Endodermal cell (in vitro differentiated cells): ENCODE data around the gene SLC28A1. TPM values are rescaled to one million over a fixed set of nuclear protein-coding genes. Genes with fewer than 3 reads are reported as not detected.
A peak's percentile ranks its signal among the peaks of the same experiment; 100 is the strongest.

Experiments
- DNase-seq: peaks from one replicate; pipeline ENCODE4 v3.0.0-alpha.2; 2017
- H3K27ac ChIP-seq: 2 replicates; pipeline ENCODE4 v1.5.1; 2013; ENCODE audit warnings: mild to moderate bottlenecking, low read depth, low read length, moderate library complexity
- H3K27me3 ChIP-seq: 2 replicates; pipeline ENCODE4 v1.6.1; 2013; ENCODE audit warnings: mild to moderate bottlenecking, low read length, moderate library complexity; ENCODE audit not compliant: insufficient read depth, control insufficient read depth, poor library complexity, severe bottlenecking
- H3K36me3 ChIP-seq: 2 replicates; pipeline ENCODE4 v1.7.0; 2013; ENCODE audit warnings: mild to moderate bottlenecking, low read length, moderate library complexity; ENCODE audit not compliant: control insufficient read depth, insufficient read depth
- H3K4me1 ChIP-seq: one replicate; pipeline ENCODE4 v1.7.0; 2013; ENCODE audit warnings: low read length; ENCODE audit not compliant: control insufficient read depth, insufficient read depth
- H3K4me3 ChIP-seq: 2 replicates; pipeline ENCODE4 v1.5.1; 2013; ENCODE audit warnings: mild to moderate bottlenecking, low read length, moderate library complexity
- H3K9ac ChIP-seq: 2 replicates; pipeline ENCODE4 v1.6.1; 2013; ENCODE audit warnings: mild to moderate bottlenecking, low read length, moderate library complexity; ENCODE audit not compliant: poor library complexity, severe bottlenecking; ENCODE audit errors: extremely low read depth
- H3K9me3 ChIP-seq: 2 replicates; pipeline ENCODE4 v1.6.1; 2013; ENCODE audit warnings: mild to moderate bottlenecking, low read length, moderate library complexity; ENCODE audit not compliant: control insufficient read depth
- H3K27ac Mint-ChIP-seq: 2 replicates; pipeline ENCODE4 v1.8.0; 2020; ENCODE audit warnings: mixed read lengths
- H3K27me3 Mint-ChIP-seq: 2 replicates; pipeline ENCODE4 v1.8.0; 2021; ENCODE audit warnings: mild to moderate bottlenecking, mixed read lengths; ENCODE audit not compliant: insufficient read depth
- H3K36me3 Mint-ChIP-seq: 2 replicates; pipeline ENCODE4 v1.8.0; 2020; ENCODE audit warnings: low read depth, mixed read lengths
- H3K4me1 Mint-ChIP-seq: 2 replicates; pipeline ENCODE4 v1.8.0; 2020; ENCODE audit warnings: mixed read lengths
- H3K4me3 Mint-ChIP-seq: 2 replicates; pipeline ENCODE4 v1.8.0; 2020; ENCODE audit warnings: mild to moderate bottlenecking, moderate library complexity, mixed read lengths
- H3K9me3 Mint-ChIP-seq: 2 replicates; pipeline ENCODE4 v1.8.0; 2020; ENCODE audit warnings: mild to moderate bottlenecking, mixed read lengths
- WGBS, 2 experiments: methylation state at CpG; one replicate each; pipeline versions ENCODE4 v1.1.5 to v1.1.7; 2013; ENCODE audit warnings: missing lambda C conversion rate in 2 of 2, mixed read lengths in 1 of 2; ENCODE audit not compliant: insufficient coverage in 1 of 2, insufficient read length in 1 of 2; 5-methylcytosine and 5-hydroxymethylcytosine counted together
- total RNA-seq, 2 donors: library from RNA; stranded (reverse); fragmentation: NEBNext Ultra II Directional in 1 of 2; extraction: Animal tissue kit (Norgen Biotek cat#: 25700) in 1 of 2; gene quantifications; 2 replicates in 1 of 2; 3 replicates in 1 of 2; pipeline ENCODE4 v1.2.1, GENCODE V29; 2021
- TF ChIP-seq, protein P1 (sequence below): fragments of 200-600 bp; sonication (generic); conservative IDR thresholded peaks from 2 replicates; pipeline ENCODE4 v1.5.0; 2021; ENCODE audit warnings: antibody characterized with exemption, mild to moderate bottlenecking

SLC28A1 gene
- total RNA-seq, 2 donors from 2014 or later: not detected

DNA sequence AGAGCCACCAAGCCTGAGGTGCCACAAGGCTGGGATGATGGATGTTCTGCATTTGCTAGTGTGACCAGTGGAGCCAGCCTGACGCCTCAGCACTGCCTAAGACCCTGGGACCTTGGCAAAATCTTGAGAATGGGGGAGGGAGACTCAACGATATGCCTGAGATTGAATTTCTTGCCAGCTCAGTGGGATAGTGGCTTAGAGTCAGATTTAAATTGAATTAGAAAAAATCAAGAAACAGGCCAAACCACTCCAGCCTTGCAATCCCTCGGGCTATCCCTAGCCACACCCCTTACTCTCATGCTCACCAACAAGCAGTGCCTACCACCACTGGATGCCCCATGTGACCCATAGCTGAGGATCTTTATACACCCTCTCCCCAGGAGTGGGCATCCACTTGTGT is 78.5 kb downstream of the SLC28A1 start:
- H3K9me3 Mint-ChIP-seq: peaks cover 20% of the 10 kb centered on the region
- no peak overlapping the region for H3K9ac ChIP-seq
- H3K27ac ChIP-seq: no peak overlapping the region
- H3K36me3 ChIP-seq: no peaks in the 10 kb centered on the region
- H3K27ac Mint-ChIP-seq: no peak overlapping the region
- no peak overlapping the region for H3K4me3 ChIP-seq
- peaks cover 9% of the 10 kb centered on the region for H3K27me3 Mint-ChIP-seq
- no peak overlapping the region for H3K4me3 Mint-ChIP-seq
- peaks cover 2% of the 10 kb centered on the region for H3K36me3 Mint-ChIP-seq
- TF ChIP-seq, protein P1, sequence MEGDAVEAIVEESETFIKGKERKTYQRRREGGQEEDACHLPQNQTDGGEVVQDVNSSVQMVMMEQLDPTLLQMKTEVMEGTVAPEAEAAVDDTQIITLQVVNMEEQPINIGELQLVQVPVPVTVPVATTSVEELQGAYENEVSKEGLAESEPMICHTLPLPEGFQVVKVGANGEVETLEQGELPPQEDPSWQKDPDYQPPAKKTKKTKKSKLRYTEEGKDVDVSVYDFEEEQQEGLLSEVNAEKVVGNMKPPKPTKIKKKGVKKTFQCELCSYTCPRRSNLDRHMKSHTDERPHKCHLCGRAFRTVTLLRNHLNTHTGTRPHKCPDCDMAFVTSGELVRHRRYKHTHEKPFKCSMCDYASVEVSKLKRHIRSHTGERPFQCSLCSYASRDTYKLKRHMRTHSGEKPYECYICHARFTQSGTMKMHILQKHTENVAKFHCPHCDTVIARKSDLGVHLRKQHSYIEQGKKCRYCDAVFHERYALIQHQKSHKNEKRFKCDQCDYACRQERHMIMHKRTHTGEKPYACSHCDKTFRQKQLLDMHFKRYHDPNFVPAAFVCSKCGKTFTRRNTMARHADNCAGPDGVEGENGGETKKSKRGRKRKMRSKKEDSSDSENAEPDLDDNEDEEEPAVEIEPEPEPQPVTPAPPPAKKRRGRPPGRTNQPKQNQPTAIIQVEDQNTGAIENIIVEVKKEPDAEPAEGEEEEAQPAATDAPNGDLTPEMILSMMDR: no peak
- H3K9me3 ChIP-seq: peaks cover 8% of the 10 kb centered on the region
- peaks cover 23% of the 10 kb centered on the region for H3K4me1 Mint-ChIP-seq
- peaks cover 6% of the 10 kb centered on the region for H3K4me1 ChIP-seq
- DNase-seq: no peak
- H3K27me3 ChIP-seq: no peaks in the 10 kb centered on the region
- 94 to 97% methylated on average over 2 to 3 of the region's 3 CpGs for WGBS, 2 experiments

DNA sequence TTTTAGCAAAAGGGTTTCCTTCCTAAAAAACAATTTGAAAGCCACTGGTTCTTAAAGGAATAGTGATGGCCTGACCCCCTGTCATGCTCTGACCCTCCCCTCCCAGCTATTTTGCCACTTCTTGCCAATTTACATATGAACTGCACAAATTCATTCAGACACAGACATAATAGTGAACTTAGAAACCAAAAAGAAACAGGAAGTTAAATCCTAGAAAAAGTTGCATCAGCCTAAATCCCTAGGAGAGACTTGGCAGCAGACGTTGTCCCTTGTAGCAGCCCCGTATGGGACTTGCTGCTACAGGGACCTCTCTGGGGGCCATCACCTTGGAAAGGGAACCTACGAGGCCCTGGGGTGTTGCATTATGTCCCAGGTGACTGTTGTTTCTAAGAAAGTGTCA is 82.9 kb downstream of the SLC28A1 start:
- Histone ChIP-seq H3K27ac (no peak overlapping the region), H3K9me3 (peaks cover 9% of the 10 kb centered on the region), H3K36me3 (no peaks in the 10 kb centered on the region), H3K27me3 (no peaks in the 10 kb centered on the region), H3K9ac (no peak overlapping the region), H3K4me1 (no peaks in the 10 kb centered on the region), H3K4me3 (no peak overlapping the region)
- H3K27ac Mint-ChIP-seq: no peak overlapping the region
- TF ChIP-seq, protein P1: no peak
- no peak overlapping the region for H3K4me3 Mint-ChIP-seq
- peaks cover 1% of the 10 kb centered on the region for H3K4me1 Mint-ChIP-seq
- peaks cover 2% of the 10 kb centered on the region for H3K36me3 Mint-ChIP-seq
- H3K27me3 Mint-ChIP-seq: peaks cover 16% of the 10 kb centered on the region
- no peak for DNase-seq
- 85 to 92% methylated on average over 2 to 3 of the region's 3 CpGs for WGBS, 2 experiments
- H3K9me3 Mint-ChIP-seq: peaks cover 24% of the 10 kb centered on the region

DNA sequence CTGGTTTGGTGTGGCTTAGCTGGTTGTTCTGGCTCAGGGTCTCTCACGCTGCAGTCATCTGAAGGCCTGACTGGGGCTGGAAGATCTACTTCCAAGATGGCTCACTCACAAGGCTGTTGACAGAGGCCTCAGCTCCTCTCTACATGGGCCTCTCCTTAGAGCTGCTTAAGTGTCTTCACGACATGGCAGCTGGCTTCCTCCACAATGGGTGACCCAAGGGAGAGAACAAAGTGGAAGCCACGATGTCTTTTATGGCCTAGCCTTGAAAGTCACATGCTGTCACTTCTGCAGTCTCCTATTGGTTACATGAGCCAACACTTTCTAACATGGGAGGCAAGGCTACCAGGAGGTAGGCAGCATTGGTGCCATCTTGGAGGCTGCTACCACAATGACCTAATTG is 83.8 kb downstream of the SLC28A1 start:
- Mint-ChIP-seq H3K4me1 (peaks cover 1% of the 10 kb centered on the region), H3K36me3 (peaks cover 2% of the 10 kb centered on the region), H3K27ac (no peak overlapping the region), H3K9me3 (peaks cover 24% of the 10 kb centered on the region), H3K4me3 (no peak overlapping the region), H3K27me3 (peaks cover 16% of the 10 kb centered on the region)
- Histone ChIP-seq H3K36me3 (no peaks in the 10 kb centered on the region), H3K27ac (no peak overlapping the region), H3K27me3 (no peaks in the 10 kb centered on the region), H3K4me3 (no peak overlapping the region), H3K9me3 (peaks cover 9% of the 10 kb centered on the region), H3K4me1 (no peaks in the 10 kb centered on the region), H3K9ac (no peak overlapping the region)
- TF ChIP-seq, protein P1: no peak
- 88 to 95% methylated on average over 3 of the region's 3 CpGs for WGBS, 2 experiments
- peak; percentile 24 for DNase-seq
